NCI-H187 (cell line): ENCODE measurements around the gene ALDH7A1.
"Not testable (repeated sequence)": the region's sequence is repeated elsewhere in the genome, so short reads cannot be mapped to it uniquely, and the experiment has no call there.

Experiments
- DNase-seq, 2 experiments: peaks; one replicate each; lab custom pipeline; 2025; lab: John Stamatoyannopoulos, UW

ALDH7A1 gene

DNA sequence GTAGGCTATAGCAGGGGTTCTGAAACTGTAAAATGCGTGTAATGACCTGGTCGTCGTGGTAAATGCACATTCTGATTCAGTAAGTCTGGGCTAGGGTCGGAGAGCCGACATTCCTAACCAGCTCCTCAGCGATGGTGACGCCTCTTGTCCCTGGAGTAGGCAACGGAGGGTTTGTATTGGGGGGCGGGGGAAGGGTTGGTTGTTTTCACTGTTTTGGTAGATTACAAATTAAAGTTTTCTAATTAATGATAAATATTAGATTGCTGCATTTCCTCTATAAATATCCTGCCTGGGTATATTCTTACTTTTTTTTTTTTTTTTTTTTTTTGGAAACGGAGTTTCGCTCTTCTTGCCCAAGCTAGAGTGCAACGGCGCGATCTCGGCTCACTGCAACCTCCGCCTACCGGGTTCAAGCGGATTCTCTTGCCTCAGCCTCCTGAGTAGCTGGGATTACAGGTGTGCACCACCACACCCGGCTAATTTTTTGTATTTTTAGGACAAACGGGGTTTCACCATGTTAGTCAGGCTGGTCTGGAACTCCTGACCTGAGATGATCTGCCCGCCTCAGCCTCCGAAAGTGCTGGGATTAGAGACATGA, 566 bp upstream of the ALDH7A1 start:
- DNase-seq, result no peak

DNA sequence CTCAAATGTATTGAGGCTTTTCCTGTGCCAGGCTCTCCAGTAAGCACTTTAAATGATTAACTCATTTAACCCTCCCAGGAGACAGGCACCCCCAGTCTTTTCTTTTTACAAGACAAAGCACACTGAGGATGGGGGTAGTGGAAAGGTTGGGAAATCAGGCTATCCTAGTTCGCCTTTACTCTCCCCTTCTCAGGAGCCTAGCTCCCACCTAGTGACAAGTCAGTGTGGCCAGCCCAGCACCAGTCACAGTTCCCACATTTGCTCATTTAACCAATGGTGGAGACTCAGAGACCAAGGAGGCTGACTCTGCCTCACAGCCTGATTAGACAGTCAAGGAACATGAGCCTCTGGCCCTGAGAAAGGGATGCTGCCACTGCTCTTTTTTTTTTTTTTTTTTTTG, 3.5 kb downstream of the ALDH7A1 start:
- no peak for DNase-seq

DNA sequence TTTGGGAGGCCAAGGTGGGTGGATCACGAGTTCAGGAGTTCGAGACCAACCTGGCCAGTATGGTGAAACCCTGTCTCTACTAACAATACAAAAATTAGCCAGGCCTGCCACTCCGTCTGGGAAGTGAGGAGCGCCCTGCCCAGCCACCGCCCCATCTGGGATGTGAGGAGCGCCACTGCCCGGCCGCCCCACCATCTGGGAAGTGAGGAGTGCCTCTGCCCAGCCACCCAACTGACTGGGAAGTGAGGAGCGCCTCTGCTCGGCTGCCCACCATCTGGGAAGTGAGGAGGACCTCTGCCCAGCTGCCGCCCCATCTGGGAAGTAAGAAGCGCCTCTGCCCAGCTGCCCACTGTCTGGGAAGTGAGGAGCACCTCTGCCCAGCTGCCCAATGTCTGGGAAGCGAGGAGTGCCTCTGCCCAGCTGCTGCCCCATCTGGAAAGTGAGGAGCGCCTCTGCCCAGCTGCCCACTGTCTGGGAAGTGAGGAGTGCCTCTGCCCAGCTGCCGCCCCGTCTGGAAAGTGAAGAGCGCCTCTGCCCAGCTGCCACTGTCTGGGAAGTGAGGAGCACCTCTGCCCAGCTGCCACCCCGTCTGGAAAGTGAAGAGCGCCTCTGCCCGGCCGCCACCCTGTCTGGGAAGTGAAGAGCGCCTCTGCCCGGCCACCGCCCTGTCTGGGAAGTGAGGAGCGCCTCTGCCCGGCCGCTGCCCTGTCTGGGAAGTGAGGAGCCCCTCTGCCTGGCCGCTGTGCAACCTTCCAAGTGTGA, 5.3 kb downstream of the ALDH7A1 start:
- DNase-seq, result no peak

DNA sequence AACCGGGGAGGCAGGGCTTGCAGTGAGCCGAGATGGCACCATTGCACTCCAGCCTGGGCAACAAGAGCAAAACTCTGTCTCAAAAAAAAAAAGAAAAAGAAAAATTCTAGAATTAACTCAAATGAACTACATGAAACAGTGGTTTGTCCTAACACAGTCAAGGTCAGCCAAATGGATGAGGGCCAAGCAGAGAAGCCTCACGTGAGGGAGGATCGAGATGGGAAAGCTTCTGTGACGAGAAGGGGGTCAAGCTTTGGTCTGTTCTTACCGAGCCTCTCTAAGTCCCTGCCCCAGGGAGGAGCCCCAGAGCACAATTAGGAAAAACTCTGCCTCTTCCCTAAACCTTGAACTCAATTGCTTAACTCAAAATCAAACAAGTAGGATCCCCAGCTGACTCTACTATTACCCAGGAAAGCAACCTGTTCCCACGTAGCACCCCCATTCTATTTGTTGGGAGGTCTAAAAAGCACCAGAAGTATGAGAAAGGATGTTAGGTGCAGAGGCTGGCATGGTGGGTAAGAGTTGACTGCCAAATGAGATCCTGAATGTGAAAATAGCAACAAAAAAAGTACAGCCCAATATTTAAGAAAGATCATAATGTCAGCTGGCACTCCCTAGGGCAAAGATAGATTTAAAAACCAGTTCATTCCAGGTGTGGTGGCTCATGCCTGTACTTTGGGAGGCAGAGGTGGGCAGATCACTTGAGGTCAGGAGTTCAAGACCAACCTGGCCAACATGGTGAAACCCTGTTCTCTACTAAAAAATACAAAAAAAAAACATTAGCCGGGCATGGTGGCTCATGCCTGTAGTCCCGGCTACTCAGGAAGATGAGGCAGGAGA, 7.2 kb downstream of the ALDH7A1 start:
- no peak for DNase-seq

DNA sequence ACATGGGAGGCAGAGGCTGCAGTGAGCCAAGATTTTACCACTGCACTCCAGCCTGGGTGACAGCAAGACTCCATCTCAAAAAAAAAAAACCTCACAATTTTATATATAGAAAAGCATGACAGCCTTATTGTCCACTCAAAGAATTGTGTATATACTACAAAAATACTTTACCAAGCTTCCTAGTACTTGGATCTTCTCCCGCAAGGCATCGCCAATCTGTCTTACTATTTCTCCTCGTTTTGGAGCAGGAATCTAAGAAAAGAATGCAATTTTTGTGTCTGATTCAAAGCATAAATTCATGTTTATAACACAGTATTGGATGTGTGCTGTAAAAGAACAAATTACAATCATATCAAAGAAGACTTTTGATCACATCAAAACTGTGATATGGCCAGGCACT, 11.3 kb downstream of the ALDH7A1 start:
- DNase-seq, result no peak

DNA sequence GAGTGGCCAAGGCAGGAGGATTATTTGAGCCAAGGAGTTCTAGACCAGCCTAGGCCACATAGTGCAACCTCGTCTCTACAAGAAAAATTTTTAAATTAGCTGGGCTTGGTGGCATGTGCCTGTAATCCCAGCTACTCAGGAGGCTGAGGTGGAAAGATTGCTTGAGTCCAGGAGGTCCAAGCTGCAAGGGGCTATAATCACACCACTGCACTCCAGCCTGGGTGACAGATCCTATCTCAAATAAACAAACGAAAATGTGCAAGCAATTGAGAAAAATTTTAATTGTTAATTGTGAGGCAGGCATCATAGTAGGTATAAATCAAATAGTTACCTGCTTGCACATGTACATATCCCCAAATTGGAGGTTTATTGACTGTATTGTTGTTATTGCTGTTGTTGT, 15.3 kb downstream of the ALDH7A1 start:
- no peak for DNase-seq

DNA sequence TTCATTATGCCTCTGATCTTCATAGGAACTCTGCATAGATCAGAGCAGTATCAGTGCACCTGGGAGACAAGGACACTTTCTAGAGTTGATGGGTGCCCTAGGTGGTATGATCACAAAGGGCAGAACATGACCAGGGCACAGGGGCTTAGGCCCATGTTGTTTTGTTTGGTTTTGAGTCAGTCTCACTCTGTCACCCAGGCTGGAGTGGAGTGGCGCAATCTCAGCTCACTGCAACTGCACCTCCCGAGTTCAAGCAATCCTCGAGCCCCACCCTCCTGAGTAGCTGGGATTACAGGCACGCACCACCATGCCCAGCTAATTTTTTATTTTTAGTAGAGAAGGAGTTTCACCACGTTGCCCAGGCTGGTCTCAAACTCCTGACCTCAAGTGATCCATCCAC, 17.6 kb downstream of the ALDH7A1 start:
- no peak for DNase-seq

DNA sequence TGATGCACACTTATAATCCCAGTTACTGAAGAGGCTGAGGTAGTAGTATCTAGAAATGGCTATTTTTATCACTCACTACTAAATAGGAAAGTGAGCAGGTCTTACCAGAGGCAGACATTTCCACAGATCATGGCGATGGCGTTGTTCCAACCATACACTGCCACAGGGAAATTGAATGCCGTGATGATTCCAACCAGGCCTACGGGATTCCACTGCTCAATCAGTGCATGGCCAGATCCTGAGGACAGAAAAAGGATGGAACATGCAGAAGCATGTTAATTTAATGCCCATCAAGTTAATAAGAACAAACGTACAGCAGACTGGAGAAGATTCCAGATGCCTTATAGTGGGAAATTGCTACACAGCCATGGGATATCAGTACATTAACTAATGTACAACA, 18.0 kb downstream of the ALDH7A1 start:
- no peak for DNase-seq

DNA sequence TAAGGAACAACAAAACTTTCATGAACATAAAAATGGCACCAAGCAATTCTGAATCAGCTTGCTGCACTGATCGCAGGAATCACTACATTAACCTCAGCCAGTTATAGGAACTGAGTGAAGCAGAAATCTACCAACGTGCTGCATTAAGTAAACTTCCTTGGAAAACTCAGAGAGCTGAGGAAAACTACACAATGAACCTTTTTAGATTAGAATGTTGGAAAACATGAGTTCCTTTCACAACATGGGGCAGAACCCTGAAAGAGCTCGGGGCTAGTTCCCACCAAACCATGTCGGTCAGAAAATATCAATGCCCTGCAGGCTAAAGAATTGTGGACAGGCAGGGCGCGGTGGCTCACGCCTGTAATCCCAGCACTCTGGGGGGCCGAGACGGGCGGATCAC, 19.4 kb downstream of the ALDH7A1 start:
- no peak for DNase-seq

DNA sequence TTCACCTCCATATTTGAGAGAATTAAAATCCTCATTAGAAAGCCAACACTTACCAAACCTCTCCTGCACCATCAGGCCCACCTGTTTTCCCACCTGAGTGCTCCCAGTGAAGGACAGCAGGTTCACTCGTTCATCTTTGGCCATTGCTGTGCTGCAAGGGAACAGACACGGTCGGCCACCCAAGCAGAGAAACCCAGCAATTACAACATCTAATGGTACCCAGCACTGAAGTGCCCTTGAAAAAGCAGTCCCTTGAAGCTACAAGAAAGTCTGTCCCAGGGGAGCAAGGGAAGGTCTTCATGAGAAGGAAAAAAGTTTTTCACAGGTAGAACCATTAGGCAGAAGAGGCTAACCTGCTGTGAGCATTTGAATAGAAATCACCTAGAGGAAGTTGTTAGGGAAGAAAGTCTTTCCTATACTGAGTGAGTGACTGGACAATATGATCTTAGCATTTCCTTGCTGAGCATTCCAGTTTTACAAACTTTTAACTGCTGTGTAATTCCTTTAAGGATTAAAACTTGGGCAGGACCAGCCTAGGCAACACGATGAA, 26.7 kb downstream of the ALDH7A1 start:
- DNase-seq, result peak in 1 of 2 experiments; percentile 14

DNA sequence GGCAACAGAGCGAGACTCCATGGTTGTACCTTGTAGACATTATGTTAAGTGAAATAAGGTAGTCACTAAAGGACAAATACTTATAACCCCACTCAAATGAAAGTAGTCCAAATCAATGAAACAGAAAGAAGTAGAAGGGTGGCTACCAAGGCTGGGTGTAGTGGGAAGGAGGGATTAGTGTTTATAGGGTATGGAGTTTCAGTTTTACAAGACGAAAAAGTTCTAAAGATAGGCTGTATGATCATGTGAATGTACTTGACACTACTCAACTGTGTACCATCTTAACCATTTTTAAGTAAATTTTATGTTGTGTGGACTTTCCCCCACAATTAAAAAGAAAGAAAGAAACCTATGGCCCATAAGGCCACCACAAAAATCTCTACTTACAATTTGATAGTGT, 32.2 kb downstream of the ALDH7A1 start:
- no peak for DNase-seq

DNA sequence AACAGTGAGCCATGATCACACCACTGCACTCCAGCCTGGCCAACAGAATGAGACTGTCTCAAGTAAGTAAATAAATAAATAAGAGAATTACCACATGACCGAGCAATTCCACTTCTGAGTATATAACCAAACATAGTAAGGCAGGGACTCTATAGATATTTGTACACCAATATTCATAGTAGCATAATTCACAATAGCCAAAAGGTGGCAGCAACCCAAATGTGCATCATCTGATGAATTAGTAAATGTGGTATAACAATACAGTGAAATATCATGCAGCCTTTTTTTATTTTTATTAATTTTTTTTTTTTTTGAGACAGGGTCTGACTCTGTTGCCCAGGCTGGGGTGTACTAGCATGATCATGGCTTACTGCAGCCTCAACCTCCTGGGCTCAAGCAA, 33.1 kb downstream of the ALDH7A1 start:
- no peak for DNase-seq

DNA sequence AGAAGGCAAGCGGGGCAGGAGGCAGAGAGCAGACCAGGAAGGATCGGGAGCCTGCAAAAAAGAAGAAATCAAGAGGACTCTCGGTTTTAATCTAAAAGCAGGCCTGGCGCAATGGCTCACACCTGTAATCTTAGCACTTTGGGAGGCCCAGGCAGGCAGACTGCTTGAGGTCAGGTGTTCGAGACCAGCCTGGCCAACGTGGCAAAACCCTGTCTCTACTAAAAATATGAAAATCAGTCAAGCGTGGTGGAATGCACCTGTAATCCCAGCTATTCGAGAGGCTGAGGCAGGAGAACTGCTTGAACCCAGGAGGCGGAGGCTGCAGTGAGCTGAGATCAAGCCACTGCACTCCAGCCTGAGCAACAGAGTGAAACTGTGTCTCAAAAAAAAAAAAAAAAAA, 39.9 kb downstream of the ALDH7A1 start:
- DNase-seq, result not testable (repeated sequence)

DNA sequence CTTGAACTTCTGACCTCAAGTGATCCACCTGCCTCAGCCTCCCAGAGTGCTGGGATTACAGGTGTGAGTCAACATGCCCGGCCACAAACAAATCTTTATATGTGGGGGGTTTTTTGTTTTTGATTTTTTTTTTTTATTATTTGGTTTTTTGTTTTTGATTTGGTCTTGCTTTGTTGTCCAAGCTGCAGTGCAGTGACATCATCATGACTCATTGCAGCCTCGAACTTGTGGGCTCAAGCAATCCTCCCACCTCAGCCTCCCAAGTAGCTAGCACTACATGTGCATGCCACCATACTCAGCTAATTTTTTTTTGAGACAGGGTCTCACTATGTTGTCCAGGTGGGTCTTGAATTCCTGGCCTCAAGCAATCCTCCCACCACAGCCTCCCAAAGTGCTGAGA, 42.4 kb downstream of the ALDH7A1 start:
- DNase-seq, result no peak

DNA sequence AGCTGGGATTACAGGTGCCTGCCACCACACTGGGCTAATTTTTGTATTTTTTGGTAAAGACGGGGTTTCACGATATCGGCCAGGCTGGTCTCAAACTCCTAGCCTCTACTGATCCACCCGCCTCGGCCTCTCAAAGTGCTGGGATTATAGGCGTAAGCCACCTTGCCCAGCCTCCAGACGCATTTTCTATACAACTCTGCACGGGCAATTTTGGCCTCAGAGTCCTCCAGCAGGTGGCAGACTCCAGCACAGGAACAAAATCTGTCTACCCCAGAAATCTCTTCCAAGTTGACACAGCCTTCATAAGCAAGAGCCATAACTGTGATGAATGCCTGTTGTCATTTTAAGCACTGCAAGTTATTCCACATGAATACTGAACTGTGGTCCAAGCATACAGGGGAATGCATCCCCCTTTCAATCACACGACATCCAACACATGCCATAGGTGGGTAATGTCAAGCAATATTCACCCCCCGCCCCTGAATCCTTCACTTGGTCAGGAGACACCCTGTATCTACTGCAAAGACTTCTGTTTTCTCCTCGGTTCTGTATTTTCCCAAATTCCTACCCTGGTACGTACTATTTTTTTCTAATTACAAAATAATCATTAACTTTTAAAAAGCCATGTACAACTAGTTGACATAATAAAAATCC, 50.8 kb downstream of the ALDH7A1 start:
- no peak for DNase-seq

DNA sequence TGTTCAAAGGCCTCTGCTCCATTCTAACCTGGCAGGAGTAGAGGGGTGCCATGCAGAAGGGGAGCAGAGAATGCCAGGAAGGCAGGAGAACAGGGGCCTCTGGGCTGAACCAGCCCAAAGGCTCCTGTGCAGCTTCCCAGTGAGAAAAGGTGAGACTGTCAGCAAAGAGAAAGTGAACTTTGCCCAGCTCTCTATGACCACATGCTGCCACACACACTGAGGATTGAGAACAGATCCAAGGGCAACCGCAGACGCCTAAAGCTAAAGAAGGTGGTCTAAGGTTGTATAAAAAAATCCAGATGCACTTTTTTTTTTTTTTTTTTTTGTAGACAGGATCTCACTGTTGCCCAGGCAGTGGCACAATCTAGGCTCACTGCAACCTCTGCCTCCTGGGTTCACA, 51.4 kb downstream of the ALDH7A1 start:
- DNase-seq, result no peak

DNA sequence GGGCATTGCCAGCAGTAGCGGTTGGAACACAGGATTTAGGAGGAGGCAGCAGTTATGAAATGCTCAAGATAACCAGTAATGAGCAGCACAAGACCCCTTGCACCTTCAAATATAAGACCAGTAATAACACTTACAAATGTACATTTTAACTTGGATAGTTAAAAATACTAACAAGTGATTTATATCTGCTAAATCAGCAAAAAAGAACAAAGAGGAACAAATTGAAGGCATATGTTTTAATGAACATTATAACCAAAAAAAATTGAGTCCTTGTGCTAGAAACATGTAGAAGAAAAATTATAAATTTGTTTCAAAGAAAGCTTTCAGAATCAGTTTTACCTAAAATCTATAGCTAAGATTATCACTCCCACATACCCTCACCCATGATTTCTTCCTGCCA, 52.0 kb downstream of the ALDH7A1 start:
- no peak for DNase-seq

DNA sequence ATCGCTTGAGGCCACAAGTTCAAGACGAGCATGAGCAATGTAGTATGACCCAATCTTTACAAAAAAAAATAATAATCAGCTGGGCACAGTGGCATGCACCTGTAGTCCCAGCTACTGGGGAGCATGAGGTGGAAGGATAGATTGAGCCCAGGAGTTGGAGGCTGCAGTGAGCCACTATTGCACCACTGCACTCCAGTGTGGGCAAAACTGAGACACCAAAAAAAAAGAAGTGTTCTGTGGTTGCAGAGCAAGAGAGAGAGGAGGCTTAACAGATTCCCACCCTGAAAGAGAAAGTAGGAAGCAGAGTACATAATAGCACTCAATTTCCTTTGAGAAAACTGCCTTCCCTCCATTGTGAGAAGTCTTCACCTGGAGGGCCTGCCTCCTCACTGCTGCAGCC, 52.6 kb downstream of the ALDH7A1 start:
- no peak for DNase-seq

DNA sequence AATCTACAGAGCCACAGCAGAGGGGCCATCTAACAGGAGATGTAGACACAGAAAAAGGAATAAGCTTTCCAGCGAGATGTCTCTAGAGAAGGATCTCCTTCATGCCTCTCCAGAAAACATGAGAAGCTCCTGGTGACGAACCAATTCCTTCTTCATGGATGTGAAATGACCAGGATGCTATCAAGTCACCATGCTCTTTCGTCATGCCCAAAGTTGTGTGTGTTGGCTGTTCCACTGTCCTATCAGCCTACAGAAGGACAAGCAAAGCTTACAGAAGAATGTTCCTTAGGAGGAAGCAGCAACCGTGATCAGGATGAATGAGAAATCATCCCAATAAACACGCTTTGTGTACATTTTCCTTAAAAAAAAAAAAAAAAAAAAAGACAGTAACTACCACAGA, 54.4 kb downstream of the ALDH7A1 start:
- DNase-seq, result no peak

DNA sequence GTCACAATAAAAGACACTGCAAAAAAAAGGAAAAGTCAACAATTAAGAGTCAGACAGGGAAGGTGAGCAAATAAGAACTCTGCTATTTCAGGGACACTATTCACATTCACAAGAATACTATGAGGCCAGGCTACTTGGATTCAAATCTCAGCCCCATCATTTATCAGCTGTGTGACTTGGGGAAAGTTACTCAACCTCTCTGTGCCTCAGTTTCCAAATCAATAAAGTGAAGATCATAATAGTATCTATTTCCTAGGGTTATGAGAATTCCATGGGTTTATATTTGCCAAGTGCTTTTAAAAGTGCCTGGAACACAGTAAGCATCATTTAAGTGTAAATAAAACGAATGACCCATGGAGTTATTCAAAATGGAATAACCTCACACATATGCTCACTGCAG, 56.4 kb downstream of the ALDH7A1 start:
- DNase-seq, result no peak

DNA sequence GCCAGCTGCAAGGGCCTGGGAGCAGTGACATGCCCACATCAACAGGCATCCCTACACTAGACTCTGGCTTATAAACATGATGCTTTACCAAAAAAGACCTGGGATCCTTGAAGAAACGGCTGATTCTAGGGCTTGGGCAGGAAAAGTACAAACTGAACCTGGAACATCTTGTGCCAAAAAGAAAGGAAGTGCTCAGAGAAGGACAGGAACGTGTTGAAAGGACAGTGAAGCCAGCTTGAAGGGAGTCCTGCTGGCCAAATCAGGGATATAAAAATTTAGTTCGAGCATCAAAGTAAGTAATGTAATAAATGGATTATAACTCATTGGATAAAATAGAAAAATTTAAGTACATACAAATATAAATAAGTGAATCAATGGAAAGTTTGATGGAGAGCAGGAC, 58.1 kb downstream of the ALDH7A1 start:
- no peak for DNase-seq

DNA sequence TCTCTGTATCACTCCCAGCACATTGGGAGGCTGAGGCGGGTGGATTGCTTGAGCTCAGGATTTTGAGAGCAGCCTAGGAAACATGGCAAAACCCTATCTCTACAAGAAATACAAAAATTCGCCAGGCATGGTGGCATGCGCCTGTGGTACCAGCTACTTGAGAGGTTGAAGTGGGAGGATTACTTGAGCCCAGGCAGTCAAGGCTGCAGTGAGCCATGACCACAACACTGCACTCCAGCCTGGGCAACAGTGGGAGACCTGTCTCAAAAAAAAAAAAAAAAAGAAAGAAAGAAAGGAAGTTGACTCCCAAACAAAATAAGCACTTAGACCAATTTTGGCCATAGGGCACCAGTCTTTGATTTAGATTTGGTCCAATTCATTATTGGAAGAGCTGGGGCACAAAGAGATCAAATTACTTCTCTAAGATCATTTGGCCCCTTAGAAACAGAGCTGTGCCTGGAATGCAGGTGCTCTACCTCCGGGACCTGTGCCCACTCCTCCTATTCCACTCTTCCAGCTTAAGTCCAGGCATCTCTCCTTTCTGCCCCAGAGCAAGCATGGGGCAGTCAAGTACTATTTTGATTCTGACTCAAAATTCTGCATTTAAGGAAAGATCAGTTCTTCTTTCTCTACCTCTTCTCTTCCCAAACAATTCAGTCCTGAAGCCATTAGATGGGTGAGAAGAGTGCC, 59.0 kb downstream of the ALDH7A1 start:
- no peak for DNase-seq
